ENCODE results near the gene CLEC1A. TPM values are rescaled to one million over a fixed set of nuclear protein-coding genes. Genes with fewer than 3 reads are reported as not detected.
"Not testable (repeated sequence)": the region's sequence is repeated elsewhere in the genome, so short reads cannot be mapped to it uniquely, and the experiment has no call there.

Gene CLEC1A
- total RNA-seq, 1 donor from 2014 or later = 0.41 TPM

DNA sequence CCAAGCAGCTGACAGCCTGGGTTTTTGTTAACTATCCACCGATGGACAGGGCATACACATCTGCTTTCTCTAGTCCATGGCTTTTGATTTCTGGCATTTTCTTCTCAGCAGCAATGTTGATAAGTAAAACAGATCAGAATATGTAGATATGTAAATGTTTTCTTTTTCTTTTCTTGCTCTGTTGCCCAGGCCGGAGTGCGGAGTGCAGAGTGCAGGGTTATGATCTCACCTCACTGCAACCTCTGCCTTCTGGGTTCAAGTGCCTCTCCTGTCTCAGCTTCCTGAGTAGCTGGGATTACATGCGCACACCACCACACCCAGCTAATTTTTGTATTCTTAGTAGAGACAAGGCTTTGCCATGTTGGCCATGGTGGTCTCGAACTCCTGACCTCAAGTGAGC, 40.4 kb downstream of the CLEC1A start:
- no peak for FAIRE-seq
- DNase-seq (ENCODE audit: low spot score in 2 of 2) = no peak

DNA sequence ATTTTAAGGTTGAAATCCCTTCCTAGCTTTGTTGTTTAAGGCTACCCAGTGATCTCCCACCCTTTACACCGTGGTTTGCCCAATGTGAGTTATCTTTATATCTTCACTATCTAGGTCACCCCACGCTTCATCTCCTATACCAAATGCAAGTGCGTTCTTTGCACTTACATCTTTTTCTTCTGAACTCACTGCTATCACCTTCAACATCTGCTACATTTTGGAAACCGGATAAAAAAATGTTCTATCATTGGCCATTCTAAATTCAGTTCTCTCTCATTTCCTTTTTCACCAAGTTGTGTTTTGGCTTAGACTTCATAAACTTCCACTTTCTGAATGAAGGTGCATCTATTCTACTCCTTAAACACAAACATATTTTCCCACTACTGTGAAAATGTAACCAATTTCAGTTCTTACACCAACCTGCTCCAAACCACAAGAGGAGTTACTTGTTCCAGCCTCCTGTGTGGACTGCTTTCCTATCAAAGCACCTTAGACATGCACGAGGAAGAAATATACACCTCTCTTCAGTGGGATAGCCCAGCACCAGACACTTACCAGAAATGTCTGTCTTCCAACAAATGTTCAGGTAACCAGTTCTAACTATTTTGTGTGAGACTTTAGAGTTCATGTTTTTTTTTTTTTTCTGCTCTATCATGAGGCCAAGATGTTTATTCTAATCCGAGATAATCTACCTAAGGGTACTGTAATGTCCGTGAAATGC, 46.4 kb downstream of the CLEC1A start:
- DNase-seq (ENCODE audit: low spot score in 2 of 2) (no peak), FAIRE-seq (no peak)

DNA sequence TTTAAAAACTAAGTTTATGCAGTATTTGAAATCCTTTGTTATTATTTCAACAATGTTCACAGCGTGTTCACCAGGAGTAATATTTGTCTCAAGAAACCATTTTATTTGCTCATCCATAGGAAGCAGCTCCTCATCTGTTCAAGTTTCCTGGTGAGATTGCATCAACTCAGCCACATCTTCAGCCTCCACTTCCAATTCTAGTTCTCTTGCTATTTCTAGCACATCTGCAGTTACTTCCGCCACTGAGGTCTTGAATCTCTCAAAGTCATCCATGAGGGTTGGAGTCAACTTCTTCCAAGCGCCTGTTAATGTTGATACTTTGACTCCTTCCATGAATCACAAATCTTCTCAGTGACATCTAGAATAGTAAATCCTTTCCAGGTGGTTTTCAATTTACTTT, 50.3 kb downstream of the CLEC1A start:
- FAIRE-seq = no peak
- DNase-seq (ENCODE audit: low spot score in 2 of 2) = no peak

DNA sequence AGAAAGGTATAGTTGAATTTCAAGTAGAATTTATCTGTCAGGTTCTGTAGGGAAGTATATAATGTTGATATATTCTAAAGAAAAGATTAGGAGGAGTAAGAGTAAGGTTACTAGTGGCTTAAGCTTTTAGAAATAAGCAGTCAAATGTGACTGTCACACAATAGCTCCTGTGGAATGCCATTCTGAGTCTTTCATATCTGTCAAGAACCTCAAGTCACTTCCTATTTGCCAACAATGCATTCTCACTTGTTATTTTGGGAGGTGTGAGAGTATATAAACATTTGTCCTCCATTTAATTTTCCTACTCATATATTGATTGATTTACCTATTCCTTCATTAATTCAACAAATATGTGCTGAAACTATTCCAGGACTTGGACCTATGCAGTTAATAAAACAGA, 56.6 kb downstream of the CLEC1A start:
- DNase-seq (ENCODE audit: low spot score in 2 of 2) (no peak), FAIRE-seq (no peak)

DNA sequence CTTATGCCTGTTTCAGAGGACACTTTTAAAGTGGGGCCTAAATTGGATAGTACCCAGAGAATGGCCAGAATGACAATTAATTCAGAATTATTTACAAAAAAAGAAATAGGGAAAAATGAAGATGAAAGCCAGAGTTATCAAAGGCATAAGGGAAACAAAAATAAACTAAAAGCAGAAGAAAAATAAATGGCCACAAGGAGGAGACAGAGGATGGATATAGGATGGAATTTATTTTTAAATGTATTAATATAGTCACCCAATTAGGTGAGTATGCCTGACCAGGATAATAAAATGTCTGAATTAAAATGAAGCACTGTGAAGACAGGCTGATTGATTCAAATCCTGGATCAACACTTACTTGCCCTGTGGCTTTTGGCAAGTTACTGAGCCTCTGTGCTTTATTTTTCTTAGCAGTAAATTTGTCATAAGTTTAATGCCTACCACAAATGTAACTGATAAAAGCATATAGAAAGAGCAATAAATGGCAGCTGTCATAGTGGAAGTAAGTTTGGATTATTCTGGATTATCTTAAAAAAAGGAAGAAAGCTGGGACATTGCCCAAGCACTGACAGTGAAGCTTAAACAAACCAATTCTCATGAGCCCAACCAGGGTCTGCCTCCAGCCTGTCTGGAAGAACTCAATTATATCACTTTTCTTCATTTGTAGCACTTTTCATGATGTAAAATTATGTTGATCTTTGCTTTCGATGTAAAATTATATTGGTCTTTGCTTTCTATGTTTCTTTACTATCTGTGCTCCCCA, 64.8 kb downstream of the CLEC1A start:
- no peak for FAIRE-seq
- DNase-seq (ENCODE audit: low spot score in 2 of 2) = no peak

DNA sequence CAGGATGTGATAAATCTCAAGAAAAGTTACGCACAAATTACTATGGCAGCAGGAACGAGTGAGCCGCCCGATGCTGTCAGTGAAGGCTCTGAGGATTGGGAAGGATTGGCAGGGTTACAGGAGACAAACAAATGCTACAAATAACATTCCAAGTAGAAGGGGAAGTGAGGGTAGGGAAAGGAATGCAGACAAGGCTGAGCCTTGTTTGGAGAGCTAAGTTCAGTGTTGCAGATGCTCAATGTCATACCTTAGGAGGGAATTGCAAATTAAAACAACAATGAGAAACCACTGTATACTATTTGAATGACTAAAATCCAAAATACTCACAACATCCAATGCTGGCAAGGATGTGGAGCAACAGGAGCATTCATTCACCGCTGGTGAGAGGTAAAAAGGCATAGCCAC, 67.0 kb downstream of the CLEC1A start:
- no peak for FAIRE-seq
- DNase-seq (ENCODE audit: low spot score in 2 of 2) = no peak

DNA sequence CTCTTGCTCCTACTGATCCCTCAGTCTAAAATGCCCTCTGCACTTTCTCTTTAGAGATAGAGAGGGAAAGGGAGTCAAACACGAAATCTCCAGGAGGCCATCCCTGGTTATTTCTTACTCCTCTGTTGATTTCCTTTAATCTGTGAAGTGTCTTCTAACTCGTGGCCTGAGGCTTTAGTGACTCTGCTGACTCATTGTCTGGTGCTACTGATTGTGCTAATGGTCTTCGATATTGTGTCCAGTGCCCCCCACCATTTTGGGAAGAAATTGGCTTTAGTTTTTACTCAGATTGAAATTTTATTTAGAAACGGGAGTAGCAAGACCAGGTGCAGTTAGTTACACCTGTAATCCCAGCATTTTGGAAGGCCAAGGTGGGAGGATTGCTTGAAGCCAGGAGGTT, 67.5 kb downstream of the CLEC1A start:
- FAIRE-seq (no peak), DNase-seq (ENCODE audit: low spot score in 2 of 2) (no peak)

DNA sequence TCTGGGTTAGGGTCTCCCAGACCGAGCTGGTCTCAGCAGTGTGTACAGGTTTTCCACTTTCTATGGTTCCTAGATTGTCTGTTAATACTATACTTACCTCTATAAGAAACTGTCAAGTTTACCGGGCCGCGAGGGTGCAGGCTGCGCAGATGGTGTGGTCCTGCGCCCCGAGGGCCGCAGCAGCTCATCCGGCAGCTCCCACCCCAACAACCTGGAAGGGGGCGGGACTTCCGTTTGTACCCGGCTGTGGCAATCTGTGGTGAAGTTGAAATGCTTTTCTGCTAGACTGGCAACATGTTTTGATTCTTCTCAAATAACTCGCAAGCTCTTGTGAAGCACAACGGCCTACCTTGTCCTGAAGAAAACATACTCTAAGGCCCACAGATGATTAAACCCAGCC, 68.3 kb downstream of the CLEC1A start, which contains the start of gene CLEC9A:
CLEC9A (plus strand) TSS at position 237 of the 400 bp plus-strand sequence. CDS start 22,006 bp downstream, outside the sequence.
- DNase-seq (ENCODE audit: low spot score in 2 of 2) = no peak
- FAIRE-seq = no peak

DNA sequence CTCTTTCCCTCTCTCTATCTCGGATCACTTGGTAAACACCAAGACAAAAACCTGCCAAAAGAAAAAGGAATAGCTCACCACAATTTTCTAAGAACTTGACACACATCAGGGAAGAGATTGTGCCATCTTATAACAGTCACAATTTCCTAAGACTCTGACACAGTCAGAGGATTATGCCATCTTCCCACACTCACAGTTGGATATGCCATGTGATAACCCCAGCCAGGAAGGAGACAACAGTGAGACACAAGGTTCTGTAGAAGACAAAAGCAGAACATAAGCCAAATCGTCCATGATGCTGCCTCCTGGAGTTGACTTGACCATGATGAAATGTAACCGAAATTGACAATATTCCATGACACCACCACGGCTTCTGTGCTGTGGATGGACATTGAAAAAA, 71.1 kb downstream of the CLEC1A start:
- FAIRE-seq = no peak

DNA sequence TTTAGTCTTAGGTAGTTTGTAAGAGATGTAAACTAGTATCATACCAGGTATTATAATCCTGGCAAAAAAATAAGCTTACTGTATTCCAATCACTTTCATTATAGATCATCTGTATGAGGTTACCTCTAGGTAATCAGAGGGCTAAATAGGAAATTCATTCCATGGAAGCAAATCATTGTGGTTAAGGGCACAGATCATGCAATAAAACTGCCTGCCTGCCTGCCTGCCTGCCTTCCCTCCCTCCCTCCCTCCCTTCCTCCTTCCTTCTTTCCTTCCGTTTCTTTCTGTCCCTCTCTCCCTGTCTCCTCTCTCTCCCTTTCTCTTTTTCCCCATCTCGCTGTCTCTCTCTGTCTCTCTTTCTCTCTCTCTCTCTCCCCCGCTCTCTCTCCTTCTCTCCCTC, 71.5 kb downstream of the CLEC1A start:
- FAIRE-seq (no peak), DNase-seq (ENCODE audit: low spot score in 2 of 2) (no peak)

More for the DNA sequence above, 71.1 kb downstream of the CLEC1A start:
- no peak for DNase-seq (ENCODE audit: low spot score in 2 of 2)

DNA sequence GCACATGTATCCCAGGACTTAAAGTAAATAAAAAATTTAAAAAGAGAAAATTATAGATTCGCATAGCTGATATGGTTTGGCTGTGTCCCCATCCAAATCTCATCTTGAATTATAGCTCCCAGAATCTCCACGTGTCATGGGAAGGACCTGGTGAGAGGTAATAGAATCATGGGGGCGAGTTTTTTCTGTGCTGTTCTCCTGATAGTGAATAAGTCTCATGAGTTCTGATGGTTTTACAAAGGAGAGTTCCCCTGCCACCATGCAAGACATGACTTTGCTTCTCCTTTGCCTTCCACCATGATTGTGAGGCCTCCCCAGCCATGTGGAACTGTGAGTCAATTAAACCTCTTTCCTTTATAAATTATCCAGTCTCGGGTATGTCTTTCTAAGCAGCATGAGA, 72.1 kb downstream of the CLEC1A start:
- DNase-seq (ENCODE audit: low spot score in 2 of 2); FAIRE-seq: not testable (repeated sequence)

DNA sequence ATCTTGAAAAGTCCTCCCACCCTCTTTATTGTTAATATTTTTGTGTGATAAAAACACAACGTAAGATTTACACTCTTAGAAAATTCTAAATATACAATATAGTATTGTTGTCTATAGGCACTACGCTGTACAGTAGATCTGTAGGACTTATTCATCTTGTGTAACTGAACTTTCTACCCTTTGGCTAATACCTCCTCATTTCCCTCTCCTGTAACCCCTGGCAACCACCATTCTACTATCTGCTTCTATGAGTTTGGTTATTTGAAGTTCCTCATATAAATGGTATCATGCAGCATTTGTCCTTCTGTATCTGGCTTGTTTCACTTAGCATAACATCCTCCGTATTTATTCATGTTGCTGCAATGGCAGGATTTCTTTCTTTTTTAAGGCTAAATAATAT, 73.5 kb downstream of the CLEC1A start:
- no peak for DNase-seq (ENCODE audit: low spot score in 2 of 2)
- no peak for FAIRE-seq

DNA sequence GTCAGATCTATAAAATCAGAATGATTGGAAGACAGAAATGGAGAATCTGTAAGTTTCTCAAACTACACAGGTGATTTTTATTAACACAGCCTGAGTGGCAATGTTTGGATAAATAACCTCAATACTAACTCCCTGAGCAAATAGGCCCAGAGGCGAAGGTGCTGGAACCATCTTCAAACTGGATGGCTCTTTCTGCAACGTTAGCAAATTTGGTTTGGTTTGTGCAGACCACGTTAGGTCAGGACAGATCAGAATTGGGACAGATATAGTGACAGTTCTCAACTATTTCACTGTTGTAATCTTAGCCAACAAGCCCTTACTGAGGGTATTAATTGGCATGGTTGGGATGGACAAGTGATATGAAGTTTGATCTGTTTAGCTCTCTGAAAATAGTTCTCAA, 77.4 kb downstream of the CLEC1A start:
- no peak for DNase-seq (ENCODE audit: low spot score in 2 of 2)
- FAIRE-seq = no peak

Other genes with a start within 250 kb of the CLEC1A start
- 1.6 TPM for gene CLEC2B, start 229.6 kb downstream of the CLEC1A start, total RNA-seq
- not detected for gene KLRF2, start 217.5 kb downstream of the CLEC1A start, total RNA-seq
- gene CLEC2A, start 166.6 kb downstream of the CLEC1A start, total RNA-seq = not detected
- gene CLEC12A, start 127.6 kb downstream of the CLEC1A start, total RNA-seq = 0.41 TPM
- not detected for gene CLEC1B, start 99.9 kb downstream of the CLEC1A start, total RNA-seq
- gene CLEC12B, start 88.4 kb downstream of the CLEC1A start, total RNA-seq = not detected
- not detected for gene CLEC9A, start 68.3 kb downstream of the CLEC1A start, total RNA-seq
- 2.0 TPM for gene CLEC7A, start 31.2 kb upstream of the CLEC1A start, total RNA-seq
- gene OLR1, start 73.1 kb upstream of the CLEC1A start, total RNA-seq = 4.1 TPM
- gene TMEM52B, start 80.0 kb upstream of the CLEC1A start, total RNA-seq = not detected
- gene GABARAPL1, start 113.9 kb upstream of the CLEC1A start, total RNA-seq = 44.8 TPM
- under 0.01 TPM for gene KLRD1, start 208.9 kb upstream of the CLEC1A start, total RNA-seq

All from frontal cortex (tissue), 4 donors.